Measurements from ENCODE around the gene SAFB. TPM values are rescaled to one million over a fixed set of nuclear protein-coding genes. Genes with fewer than 3 reads are reported as not detected.
"Not testable (repeated sequence)": the region's sequence is repeated elsewhere in the genome, so short reads cannot be mapped to it uniquely, and the experiment has no call there.

SAFB gene
- total RNA-seq, 1 donor from 2014 or later: 76.6 TPM

DNA sequence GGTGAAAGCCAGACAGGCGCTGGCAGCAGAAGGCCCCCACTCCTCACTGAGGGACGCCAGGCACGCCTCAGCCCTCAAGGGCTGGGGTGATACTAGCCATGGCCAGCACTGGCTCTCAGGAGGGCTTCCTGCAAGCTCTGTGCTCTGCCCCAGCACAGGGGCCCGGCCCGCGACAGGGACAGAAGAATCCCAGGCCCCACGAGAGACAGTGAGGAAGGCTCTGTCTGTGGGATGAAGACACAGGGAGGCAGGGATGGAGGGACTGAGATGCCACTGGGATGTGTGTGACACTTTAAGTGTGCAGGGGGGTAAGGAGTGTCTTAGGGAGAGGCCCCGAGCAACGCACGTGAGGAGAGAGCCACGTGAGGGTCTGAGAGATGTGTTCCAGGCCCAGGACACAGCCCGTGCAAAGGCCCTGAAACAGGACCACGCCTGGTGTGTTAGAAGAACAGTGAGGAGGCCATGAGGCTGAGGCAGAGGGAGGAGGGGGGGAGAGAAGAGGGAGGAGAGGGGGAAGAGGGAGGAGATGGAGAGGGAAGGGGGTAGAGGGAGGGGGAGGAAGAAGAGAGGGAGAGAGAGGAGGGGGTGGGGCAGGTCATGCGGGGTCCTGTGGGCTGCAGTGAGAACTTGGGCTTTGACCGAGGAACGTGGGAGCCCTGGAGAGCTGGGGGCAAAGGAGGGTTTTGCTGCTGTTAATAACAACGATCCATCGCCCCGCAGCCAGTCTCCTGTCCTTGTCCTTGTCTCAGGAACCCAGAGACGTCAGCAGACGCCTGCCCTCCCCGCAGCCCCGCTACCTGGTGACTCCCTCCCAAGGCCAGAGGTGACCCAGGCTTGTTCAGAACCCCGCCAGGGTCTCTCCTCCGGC lies 74.4 kb downstream of the SAFB start:
- no peak for DNase-seq

DNA sequence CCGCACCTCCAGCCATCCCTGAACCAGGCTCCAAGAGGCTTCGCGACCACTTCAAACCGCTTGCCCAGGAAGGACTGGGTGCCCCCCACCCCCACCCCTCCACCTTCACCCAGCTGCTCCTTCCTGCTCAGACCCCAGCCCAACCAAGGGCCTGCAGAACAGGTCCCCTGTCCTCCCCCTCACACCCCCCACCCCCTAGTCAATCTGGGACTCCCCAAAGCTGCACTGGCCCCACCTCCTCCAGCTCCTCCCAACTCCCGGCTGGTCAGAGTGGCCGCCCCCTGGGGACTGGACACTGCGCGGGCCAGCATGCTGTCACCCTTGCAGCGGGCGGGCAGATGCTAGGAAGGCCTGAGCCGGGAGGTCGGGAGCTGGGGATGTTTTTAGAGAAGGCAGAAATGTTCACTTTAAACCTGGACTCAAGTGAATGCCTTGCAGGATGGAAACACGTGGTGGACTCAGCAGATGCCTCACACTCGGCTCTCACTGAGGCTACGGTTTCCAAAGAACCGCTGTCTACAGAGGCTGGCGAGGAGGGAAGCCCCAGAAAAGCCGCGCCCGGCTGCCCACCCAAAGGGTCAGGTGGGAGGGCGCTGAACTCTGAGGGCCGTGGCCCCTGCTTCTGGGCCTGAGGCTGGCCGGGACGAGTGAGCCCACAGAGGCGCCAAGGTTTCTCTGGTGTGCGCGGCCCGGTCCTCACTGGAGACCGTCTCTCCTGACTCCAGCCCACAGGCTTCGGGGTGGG lies 75.2 kb downstream of the SAFB start:
- no peak for DNase-seq

DNA sequence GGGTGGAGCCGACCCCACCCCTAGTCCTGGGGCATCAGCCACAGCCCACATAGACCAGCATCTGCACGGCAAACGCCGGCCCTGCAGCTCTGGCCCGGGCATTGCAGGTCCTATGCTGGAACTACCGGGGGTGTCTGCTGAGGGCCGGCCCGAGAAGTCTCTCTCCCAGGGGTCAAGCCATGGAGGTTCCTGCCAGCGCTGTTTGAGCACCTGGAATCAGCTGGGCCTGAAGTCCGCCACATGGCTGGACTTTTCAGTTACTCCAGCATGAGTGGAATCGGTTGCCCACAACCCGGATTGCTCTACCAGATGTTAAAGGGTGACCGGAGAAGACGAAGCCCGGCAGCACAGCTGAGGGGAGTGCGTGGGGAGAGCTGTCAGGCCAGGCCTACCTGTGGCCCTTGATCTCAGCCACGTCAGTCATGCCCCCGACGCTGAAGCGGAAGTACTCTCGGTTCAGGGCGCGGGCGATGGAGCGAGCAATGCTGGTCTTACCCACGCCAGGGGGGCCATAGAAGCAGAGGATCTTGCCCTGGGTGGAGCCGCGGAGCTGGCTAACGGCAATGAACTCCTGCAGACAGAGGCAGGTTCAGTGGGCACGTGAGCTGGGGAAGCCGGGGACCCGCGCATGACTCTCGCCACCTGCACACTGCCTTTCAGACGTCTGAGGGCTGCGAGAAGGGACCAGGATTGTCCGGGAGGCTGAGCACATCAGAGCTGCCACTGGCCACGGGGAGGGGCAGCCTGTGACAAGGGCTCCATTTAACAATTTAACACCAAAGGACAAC lies 75.9 kb downstream of the SAFB start:
- DNase-seq: no peak

- DNase-seq: no peak
Measured at GRCh38 chr19:5700455-5701092, 77.7 kb downstream of the SAFB start.

GRCh38 chr19:5702053-5702410 lies 79.1 kb downstream of the SAFB start:
- not testable (repeated sequence) for DNase-seq

- no peak for DNase-seq
Measured at GRCh38 chr19:5703819-5704818, 81.2 kb downstream of the SAFB start.

- no peak for DNase-seq
Measured at GRCh38 chr19:5705552-5705951, 82.7 kb downstream of the SAFB start.

- no peak for DNase-seq
Measured at GRCh38 chr19:5706876-5707573, 84.1 kb downstream of the SAFB start.

DNA sequence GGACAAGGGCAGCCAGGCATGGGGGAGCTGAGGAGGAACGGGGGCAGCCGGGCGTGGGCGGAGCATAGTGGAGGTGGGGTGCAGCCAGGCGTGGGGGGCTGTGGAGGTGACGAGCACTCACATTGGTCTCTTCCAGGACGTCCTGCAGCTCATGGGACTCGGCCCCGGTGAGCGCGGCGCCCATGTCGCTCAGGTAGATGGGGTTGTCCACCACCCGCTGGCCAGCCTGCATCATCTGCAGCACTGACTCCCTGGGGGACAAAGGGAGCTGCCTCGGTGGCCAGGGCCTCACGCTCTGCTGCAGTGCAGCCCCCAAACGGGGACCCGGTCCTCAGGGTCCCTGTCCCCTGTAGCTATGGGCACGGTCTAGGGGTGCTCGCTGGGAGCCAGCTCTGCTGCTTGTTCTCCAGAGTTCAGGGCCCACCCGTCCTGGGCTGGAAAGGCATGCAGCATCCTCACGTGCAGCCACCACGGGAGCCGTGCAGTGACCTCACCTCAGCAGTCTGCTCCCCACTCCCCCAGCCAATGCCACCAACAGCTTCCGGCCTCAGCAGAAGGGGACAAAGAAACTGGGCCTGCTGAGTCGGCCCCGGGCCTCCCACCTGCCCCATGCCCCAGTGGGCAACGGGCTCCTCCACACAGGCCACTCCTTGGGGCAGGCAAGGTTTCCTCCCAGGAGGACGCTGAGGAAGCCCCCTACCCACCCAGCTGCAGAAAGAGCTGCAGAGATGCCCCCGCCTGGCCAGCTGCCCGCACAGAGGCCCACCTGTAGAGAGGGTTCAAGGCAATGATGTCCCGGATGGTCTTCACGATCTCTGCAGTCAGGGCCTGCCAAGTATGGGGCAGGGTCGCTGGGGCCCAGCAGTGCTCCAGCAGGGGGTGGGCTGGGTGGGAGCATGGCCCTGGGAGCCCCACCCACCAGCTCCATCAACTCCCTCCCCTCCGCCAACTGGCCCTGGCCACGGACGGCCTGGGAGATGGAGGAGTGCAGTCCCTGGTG lies 85.0 kb downstream of the SAFB start:
- no peak for DNase-seq

DNA sequence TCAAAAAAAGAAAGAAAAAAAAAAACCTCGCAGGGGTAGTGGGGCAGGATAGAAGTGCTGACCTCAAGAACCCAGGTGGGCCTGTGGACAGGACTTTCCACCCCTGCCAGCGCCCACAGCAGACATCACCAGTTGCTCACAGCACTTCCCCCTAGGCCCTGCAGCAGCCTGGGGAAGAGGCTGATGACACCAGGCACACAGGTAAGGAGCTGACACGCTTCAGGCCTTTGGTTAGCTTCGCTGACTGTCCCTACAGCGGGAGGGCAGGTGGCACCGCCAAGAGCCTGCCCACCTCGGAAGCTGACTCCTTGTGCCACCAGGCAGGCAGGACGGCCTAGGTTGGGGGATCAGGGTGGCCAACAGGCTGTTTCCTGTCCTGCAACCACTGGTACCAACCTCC lies 88.1 kb downstream of the SAFB start:
- no peak for DNase-seq

- DNase-seq: no peak
Measured at GRCh38 chr19:5711713-5712161, 88.9 kb downstream of the SAFB start.

DNA sequence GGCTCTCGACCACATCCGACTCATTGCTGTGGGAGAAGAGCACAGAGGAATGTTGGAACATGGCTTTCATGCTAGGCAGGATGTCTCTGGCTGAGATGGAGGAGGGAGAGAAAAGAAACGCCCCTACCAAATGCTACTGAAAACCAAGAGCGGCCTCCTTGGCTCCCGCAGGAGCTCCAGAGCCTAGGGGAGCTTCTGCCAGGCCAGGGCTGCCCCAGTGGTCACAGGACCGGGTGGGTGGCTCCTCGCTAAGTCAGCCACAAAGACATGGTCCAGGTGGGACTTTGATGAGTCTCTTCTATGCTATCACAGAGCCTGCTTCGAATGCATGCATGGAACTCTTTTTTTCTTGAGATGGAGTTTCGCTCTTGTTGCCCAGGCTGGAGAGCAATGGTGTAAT lies 90.3 kb downstream of the SAFB start:
- DNase-seq: no peak

GRCh38 chr19:5714816-5715215 lies 91.9 kb downstream of the SAFB start:
- DNase-seq: no peak

- DNase-seq: no peak
Measured at GRCh38 chr19:5717215-5717935, 94.5 kb downstream of the SAFB start.
